Right lung (tissue), 5 donors: Measurements from ENCODE around the gene BGN. TPM values are rescaled to one million over a fixed set of nuclear protein-coding genes. Genes with fewer than 3 reads are reported as not detected.

Experiments used
- DNase-seq, 2 donors: peaks; one replicate each; pipeline ENCODE4 v3.0.0-alpha.2; 2013
- polyA plus RNA-seq, 5 donors: library from polyadenylated mRNA; unstranded; fragments of 120-200 nt; gene quantifications; one replicate each; pipeline versions ENCODE4 v1.2.1 to v1.2.3, GENCODE V29; 2013; ENCODE audit warnings: inconsistent platforms in 1 of 5, low replicate concordance in 1 of 5; ENCODE audit not compliant: insufficient read length in 5 of 5, insufficient read depth in 1 of 5

The BGN gene
- polyA plus RNA-seq, 5 donors = 124 to 242 (median 164) TPM

DNA sequence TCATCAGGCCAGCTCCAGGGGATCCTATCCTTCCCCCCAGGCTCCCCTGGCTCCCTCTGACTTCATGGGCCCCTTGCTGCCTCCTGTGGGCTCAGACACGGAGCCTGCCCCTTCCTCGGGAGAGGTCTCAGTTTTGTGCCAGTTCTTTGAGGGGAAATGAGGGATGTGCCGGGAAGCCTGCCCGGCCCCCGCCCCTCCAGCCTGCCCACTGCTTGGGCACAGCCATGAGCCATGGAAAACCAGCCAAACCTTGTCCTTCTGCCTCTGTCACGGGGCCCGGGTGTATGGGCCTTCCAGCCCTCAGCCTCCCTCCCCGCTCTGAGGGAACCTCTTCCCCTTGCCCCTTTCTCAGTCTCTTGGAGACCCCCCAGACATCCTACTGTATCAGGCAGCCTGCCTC, 6.8 kb downstream of the BGN start:
- DNase-seq = no peak

DNA sequence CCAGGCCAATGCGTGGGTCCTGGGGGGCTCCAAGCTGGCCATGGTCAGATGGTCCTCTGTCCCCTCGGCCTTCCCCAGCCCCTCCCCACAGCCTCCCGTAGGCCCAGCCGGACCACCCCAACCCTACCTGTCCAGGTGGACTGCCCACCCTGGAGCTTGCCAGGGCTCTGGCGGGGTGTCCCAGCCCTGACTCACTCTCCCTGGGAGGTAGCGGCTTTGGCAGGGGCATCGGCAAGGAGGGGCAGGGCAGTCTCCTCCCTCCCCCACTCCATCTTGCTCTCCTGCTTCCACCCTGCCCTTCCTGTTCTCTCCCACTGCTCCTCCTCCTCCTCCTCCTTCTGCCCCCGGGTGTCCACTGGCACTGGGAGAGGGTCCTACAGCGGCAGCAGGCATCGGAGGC, 7.4 kb downstream of the BGN start:
- no peak for DNase-seq

DNA sequence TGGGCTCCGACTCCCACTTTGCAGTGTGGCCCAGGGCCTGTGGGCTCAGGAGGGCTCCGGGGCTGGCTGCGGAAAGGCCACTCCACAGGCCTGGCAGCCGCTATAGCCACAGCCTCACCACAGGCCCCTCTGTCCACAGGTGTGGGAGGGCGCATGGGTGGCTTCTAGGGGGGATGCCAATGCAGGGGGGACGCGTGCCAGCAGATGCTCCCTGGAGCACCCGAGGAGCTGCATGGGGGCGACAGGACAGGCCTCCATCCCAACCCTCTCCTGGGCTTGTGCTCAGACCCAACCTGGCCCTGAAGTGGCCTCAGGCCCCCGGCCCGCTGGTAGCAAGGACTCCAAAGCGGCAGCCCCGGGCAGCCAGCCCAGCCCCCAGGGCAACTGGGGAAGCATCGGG, 8.0 kb downstream of the BGN start:
- DNase-seq = no peak

DNA sequence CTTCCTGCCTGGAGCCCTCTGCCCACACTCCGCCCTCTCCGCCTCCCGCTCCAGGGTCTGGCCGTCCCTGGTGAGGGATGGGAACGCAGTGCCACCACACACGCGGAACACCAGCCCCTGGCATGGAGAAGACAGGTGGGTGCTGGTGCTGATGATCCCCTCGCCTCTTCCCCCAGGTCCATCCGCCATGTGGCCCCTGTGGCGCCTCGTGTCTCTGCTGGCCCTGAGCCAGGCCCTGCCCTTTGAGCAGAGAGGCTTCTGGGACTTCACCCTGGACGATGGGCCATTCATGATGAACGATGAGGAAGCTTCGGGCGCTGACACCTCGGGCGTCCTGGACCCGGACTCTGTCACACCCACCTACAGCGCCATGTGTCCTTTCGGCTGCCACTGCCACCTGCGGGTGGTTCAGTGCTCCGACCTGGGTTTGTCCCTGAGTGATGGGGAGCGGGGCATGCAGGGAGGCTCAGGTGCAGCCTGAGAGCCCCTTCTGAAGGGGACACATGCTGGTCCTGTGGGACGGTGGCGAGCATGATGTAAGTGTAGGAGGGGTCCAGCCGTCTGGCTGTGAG, 9.8 kb downstream of the BGN start:
- no peak for DNase-seq

DNA sequence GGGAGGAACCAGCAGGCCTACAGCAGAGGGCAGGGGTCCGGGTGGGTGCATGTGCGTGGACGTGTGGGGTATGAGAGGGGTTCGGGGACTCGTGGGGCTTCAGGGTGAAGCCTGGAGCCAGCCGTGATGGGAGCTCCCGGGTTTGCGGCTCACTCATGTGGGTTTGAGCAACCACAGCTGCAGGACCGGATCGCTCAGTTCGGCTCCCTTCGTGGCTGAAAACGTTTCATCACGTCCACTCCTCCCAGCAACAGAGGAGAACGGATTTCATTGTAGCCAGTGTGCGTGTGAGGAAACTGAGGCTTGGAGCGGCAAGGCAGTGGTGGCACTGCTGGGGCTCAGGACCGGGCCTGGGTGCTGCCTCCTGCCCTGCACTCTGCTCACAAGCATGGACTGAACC, 10.6 kb downstream of the BGN start:
- no peak for DNase-seq

DNA sequence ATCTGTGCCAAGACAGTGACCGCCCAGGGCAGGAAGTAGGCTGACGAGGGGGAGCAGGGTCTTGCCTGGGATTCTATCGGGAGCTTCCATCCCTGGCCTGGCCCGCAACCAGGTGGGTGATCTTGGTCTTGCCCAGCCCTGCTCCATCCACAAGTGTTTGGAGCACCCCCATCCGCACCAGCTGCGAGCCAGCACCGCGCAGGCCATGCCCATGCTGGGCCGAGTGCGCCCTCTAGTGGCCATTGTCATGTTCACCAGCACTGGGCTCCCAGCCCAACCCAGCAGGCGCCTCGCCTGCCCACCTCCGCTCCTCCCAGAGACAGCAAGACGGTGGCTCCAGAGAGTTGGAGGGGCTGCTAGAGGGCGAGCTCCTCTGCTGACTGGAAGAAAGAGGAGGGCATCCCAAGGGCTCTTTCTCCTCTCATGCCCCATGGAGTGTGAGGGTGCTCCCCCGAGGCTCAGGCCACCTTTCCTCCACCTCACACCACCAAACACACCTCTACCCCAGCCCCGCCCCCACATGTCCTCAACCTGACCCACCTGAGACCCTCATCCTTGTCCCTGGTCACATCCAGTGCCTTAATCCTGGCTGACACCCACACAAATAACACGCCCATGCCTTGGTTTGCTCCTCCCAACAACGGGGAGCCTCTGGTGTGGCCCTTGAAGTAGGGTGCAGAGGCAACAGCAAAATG, 12.9 kb downstream of the BGN start:
- peak in 1 of 2 donors; percentile 73 for DNase-seq

DNA sequence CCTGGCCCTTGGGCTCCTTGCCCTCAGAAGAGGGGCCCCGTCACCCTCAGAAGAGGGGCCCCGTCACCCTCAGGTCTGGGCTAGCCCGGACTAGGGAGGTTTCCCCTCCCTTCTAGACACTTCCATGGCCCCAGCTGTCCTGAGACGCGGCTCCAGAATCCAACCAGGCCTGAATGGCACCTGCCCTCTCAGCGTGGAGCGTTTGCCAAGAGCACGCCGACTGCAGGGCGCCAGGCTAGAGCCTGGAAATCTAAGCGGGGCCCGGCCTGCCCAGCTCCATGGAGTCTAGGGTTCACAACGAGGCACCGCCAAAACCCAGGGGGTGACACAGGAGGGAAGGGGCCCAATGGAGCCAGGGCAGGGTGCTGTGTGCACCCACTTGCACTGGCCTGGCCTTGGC, 14.8 kb downstream of the BGN start:
- no peak for DNase-seq

DNA sequence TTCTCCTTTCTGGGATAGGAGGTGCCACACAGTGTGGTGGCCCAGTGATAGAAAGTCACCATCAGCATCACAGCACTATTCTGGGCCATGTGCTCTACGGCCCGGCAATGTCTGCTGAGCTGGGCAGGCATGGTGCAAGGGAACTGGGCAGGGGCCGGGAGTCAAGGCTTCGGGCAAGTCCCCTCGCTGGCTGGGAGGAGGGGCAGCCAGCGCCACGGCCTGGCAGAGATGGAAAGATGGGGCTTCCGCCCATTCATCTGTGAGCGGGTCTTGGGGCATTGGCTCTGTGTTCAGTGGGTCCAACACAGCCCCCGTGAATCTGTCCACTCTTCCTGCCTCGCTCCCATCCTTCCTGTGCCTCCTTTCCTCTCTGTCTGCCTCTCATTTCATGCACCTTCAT, 15.6 kb downstream of the BGN start:
- DNase-seq = no peak

DNA sequence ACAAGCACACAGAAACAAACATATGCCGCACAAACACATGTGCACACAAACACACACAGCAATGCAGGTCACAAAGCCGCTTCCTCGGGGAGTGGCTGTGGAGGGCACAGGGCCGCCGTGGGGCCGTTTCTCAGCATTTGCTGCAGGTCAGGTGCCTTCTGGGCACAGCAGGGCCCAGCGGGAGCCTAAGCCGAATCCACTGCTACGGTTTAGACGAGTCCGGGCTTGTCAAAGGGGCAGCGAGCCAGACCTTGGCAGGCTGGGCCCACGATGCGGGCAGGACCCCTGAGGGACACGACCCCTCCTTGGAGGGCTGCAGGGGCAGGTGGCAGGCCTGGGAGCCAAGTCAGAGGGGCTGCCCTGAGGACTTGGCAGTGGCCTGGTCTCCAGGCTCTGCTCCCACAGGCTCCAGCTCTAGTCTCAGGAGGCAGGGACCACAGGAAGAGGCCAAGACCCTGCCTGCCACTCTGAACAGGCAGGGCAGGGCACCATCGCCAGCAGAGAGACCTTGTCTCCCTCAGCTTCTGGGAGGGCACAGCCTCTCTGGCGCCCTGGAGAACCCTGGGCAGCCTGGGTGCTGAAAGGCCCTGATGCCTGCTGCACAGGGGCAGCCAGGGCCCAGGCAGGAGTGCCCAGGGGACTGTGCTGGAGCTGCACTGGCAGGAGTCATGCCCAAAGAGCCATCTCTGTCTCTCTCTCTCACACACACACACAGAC, 17.2 kb downstream of the BGN start:
- DNase-seq = no peak

DNA sequence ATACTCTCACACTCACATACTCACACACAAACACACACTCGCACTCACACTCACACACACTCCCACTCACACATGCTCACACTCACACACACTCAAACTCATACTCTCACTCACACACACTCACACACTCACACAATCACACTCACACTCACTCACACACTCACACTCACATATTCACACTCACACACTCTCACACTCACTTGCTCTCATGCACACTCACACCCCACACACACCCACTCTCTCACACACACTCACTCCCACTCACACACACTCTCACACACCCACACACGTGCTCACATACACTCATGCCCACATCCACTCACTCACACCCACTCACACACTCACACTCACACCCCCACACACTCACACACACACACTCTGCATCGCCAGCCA, 17.7 kb downstream of the BGN start:
- DNase-seq = no peak

DNA sequence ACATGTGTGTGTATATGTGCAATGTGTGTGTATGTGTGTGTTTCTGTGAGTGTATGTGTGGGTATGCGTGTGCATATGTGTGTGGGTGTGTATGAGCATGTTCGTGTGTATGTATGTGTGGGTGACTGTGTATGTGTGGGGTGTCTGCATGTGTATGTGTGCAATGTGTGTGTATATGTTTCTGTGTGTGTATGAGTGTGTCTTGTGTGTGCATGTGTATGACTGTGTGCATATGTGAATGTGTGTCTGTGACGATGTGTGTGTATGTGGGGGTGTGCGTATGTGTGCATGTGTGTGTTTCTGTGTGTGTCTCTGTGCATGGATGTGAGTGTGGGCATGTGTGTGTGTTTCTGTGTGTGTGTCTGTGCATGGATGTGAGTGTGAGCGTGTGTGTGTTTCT, 18.5 kb downstream of the BGN start:
- DNase-seq = no peak

DNA sequence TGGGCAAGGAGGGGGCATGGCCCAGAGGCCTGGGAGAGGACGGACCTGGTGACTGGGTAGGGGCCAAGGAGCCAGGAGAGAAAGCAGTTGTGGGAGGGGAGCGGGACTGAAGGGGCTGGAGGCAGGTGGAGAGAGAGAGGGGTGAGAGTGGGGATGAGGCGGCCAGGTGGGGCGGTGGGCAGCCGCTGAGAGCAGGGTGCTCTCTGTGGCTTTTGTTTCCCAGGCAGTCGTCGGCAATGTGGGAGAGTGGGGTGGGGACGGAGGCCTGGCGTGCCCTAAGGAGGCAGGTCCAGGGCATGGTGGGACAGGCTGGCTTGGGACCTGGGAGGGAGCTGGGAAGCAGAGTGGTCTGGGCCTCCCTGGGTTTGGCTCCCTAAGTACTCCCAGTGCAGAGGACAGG, 19.5 kb downstream of the BGN start:
- DNase-seq = no peak

DNA sequence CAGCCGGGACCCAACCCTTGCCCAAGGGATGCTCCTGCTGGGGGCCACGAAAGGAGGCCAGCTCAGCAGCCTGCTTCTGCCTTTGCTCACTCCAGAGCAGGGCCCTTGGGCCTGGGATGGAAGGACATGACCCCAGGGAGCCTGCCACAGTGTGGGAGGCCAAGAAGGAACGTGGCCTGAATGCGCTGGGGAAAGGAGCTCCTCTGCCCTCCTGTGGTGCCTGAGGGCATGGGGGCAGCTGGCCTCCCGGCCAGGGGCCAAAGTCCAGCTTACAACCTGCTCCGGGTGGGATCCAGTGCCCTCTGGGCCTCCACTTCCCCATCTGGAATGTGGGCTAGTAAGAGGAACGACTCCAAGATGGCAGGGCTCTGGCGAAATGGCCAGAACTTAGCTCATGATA, 20.7 kb downstream of the BGN start:
- DNase-seq = no peak

DNA sequence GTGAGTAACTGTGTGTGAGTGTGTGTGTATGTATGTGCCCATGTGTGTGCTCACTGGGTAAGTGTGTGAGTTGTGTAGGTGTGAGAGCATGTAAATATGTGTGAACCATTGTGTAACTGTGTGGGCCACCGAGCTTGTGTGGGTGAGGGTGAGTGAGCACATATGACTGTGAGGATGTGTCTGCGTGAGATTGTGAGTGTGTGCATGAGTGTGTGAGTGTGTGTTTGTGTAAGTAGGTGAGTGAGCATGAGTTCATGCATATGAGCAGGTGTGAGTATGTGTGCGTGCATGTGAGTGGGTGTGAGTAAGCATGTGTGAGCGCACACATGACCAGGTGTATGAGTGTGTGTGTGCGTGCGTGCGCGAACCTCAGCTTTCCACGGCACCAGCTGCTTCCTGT, 21.3 kb downstream of the BGN start:
- no peak for DNase-seq

DNA sequence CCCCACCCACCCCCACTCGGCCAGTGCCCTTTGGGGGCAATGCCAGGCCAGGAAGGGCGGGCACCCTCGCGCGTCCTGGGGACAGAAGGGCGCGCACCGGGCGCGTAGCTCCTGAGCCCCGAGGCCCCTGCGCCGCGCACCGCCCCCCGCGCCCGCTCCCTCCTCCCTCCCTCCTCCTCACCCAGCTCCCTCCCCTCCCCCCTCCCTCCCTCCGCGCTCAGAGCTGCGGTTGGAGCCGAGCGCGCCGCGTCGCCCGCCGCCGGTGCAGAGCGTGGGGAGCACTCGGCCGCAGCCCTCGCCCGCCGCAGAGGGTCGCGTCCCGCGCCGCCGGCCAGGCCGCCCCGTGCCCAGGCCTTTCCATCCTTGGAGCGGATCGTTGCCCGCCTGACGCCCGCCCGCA, 22.6 kb downstream of the BGN start, which contains the start of gene ATP2B3:
Gene ATP2B3 (plus strand): TSS at position 220 of the 400 bp plus-strand sequence. CDS start 18,606 bp downstream, outside the sequence.
- no peak for DNase-seq

DNA sequence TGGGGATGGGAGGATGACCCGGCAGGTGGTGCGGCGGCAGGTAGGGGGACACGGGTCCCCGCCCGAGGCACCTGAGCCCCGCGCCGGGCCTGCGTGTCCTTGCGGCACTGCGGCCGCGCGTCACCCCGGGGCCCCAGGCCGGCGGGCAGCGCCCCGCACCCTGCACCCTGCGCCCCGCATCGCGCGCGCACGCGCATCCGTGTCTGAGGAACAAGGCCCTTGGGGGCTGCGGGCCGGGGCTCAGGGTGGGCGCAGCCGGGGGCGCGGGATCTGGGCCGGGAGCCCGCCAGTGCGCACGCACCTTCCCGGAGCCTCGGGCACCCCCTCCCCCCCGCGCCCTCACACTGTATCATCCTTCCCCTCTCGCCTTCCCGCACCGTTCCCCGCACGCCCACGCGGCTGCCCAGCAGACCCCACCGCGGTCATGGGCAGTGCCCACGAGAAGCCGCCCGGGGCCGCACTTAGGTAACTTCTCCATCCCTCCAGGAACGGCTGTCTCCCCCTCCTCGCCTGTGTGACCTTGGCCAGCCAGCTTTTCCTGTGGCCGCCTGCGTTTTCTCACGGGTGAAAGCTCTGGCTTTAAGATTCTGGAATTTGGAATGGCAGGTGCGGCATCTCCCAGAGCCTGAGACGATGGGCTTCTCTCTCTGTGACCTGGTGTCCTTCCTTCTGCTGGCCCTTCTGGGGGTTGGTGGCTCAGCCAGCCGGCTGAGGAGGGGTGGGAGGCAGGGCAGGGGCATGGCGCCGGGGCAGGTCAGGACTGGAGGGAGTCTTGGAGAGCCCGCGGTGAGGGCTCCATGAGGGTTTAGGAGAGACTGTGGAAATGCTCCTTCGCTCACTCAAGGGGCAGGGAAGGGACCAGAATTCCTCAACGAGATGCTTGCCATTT, 23.4 kb downstream of the BGN start:
- DNase-seq = no peak

DNA sequence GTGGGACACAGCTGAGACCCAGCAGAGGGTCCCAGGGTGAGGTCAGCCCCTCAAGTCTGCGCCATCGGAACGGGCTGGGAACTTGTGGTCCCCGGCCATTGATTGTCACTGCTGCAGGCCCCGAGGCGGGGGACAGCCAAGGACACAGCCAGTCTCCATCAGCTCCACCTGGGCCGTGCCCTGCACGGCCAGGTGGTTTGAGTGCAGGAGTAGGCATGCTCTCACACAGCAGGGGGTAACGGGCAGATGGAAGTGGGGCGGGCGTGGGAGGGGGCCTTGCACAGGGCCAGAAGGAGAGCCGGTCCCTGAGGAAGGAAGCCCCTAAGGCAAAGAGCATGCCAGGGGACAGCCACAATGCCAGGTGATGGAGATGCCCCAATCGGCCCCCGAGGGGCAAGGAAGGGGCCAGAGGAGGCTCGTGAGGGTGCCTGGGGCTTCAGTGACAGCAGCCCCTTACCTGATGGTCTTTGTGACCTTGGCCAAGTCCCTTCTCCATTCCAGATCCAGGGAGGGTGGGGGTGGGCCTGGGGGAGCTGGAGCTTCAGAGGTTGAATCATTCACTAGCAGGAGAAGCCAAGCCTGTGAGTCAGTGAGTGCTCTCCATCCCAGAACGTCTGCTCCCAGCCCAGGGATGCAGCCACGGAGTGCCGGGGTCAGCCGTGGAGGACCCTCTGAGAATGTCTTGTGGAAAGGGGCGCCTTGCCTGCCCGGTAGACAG, 24.9 kb downstream of the BGN start:
- no peak for DNase-seq

DNA sequence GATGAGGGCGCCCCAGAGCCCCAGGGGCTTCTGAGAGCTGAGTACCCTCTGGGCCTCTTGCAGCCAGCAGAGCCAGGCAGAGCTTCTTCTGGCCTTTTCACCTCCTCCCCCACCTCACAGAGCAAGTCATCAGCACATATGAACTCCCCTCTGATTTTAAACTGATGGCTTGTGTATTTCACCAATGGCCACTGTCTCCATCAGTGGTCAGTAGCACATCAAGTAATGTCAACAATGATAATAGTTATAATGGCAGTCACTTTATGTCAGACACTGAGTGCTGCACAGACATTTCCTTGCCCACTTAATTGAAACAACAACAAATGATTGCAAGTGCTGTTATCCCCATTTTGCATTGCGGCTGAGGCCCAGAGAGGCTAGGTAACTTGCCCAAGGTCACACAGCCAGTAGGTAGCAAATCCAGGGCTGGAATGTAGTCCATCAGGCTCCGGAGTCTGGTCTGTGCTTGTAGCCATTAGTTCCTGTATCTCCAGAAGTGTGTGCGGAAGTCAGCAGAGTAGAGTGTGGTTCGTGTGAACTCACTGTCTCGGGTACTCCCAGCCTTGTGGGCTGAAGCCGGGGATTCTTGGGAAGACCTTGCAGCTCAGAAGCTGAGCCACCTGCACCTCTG, 25.6 kb downstream of the BGN start:
- DNase-seq = no peak

DNA sequence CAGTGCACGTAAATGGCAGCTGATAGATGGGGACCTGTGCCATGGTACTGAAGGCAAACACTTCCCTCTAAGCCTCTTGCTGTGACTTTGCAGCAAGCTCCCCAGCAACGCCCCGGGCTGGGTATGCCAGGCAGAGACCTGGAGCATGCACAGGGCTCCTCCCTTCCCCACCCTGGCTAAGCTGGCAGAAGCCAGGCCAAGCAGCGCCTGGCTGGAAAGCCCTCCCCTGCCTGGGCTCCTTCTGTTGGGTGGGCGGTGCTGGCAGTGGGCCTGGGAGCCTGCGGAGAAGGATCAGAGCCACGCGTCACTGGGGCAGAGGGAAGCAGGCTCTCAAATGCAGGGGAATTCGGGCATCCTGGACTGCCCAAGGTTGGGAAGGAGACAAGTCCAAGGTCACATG, 26.3 kb downstream of the BGN start:
- no peak for DNase-seq

DNA sequence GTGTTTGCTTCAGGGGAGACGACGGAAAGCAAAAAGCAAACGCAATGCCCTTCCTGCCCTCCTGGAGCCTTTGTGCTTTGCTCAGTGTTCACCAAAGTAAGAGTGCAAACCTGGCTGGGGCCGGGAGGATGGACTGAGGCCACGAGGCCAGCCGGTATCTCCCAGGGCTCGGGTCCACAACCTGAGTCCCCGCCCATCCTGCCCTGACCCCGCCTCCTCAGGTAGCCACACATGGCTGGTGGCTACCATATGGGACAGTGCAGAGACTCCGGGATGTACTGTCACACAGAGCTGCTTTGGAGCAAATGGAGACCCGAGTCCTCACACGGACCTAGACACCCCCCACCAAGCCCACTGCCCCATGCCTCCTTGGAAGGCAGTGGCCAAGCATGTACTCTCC, 27.5 kb downstream of the BGN start:
- DNase-seq = no peak

DNA sequence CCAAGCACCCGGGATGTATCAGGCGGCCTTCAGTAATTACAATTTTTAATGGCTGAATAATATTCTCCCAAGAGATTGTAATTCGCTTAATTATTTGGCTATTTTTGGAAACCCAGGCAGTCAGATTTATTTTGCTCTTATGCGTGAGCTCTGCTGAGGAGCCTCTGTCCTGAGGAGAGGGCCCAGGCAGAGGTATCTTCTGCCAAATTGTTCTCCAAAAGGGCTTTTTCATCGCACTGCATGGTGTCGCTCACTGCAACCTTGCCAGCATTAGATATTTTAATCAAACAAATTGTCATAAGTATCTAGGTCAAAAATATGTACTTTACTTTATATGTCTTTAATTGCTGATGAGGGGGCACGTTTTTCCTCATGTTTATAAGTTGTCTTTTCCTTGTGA, 28.5 kb downstream of the BGN start:
- no peak for DNase-seq
